HEK293 (cell line): ENCODE data around the gene CKS1B.

Source experiments
- GLIS1 ChIP-seq: fragments of 450-650 bp; formaldehyde crosslinking; IDR thresholded peaks from 2 replicates; pipeline ENCODE4 v1.5.1; 2016; ENCODE audit warnings: missing biosample characterization, missing genetic modification characterization
- REPIN1 ChIP-seq: fragments of 450-650 bp; formaldehyde crosslinking; IDR thresholded peaks from 2 replicates; pipeline ENCODE4 v1.5.1; 2017; ENCODE audit warnings: missing biosample characterization, missing genetic modification characterization, low read depth
- YY1 ChIP-seq: fragments of 450-650 bp; formaldehyde crosslinking; IDR thresholded peaks from 2 replicates; pipeline ENCODE4 v1.5.1; 2018; ENCODE audit warnings: missing biosample characterization, missing genetic modification characterization
- ZFP41 ChIP-seq: fragments of 450-650 bp; formaldehyde crosslinking; IDR thresholded peaks from 2 replicates; pipeline ENCODE4 v1.5.1; 2016; ENCODE audit warnings: missing biosample characterization, missing genetic modification characterization, borderline replicate concordance
- ZFP69B ChIP-seq: fragments of 450-650 bp; formaldehyde crosslinking; IDR thresholded peaks from 2 replicates; pipeline ENCODE4 v1.5.1; 2016; ENCODE audit warnings: missing biosample characterization, missing genetic modification characterization
- ZNF121 ChIP-seq: fragments of 450-650 bp; formaldehyde crosslinking; IDR thresholded peaks from 2 replicates; pipeline ENCODE4 v1.5.1; 2016; ENCODE audit warnings: missing biosample characterization, missing genetic modification characterization
- ZNF248 ChIP-seq: fragments of 450-650 bp; formaldehyde crosslinking; IDR thresholded peaks from 2 replicates; pipeline ENCODE4 v1.5.1; 2017; ENCODE audit warnings: missing biosample characterization, missing genetic modification characterization
- ZNF292 ChIP-seq: fragments of 450-650 bp; formaldehyde crosslinking; IDR thresholded peaks from 2 replicates; pipeline ENCODE4 v1.5.1; 2016; ENCODE audit warnings: low read depth, missing biosample characterization, missing genetic modification characterization, borderline replicate concordance
- ZNF311 ChIP-seq: fragments of 450-650 bp; formaldehyde crosslinking; IDR thresholded peaks from 2 replicates; pipeline ENCODE4 v1.5.1; 2017; ENCODE audit warnings: missing biosample characterization, missing genetic modification characterization, borderline replicate concordance
- ZNF394 ChIP-seq: fragments of 450-650 bp; formaldehyde crosslinking; IDR thresholded peaks from 2 replicates; pipeline ENCODE4 v1.5.1; 2016; ENCODE audit warnings: missing biosample characterization, missing genetic modification characterization, mild to moderate bottlenecking, moderate library complexity, borderline replicate concordance
- ZNF426 ChIP-seq: fragments of 450-650 bp; formaldehyde crosslinking; IDR thresholded peaks from 2 replicates; pipeline ENCODE4 v1.5.1; 2017; ENCODE audit warnings: missing biosample characterization, missing genetic modification characterization, mild to moderate bottlenecking, inconsistent platforms, moderate library complexity
- ZNF521 ChIP-seq: fragments of 450-650 bp; formaldehyde crosslinking; IDR thresholded peaks from 2 replicates; pipeline ENCODE4 v1.5.1; 2017; ENCODE audit warnings: missing biosample characterization, mild to moderate bottlenecking, missing genetic modification characterization
- ZNF555 ChIP-seq: fragments of 450-650 bp; formaldehyde crosslinking; conservative IDR thresholded peaks from 2 replicates; pipeline ENCODE4 v1.5.1; 2017; ENCODE audit warnings: missing biosample characterization, mild to moderate bottlenecking, missing genetic modification characterization, inconsistent platforms
- ZNF560 ChIP-seq: fragments of 450-650 bp; formaldehyde crosslinking; IDR thresholded peaks from 2 replicates; pipeline ENCODE4 v1.5.1; 2017; ENCODE audit warnings: missing biosample characterization, missing genetic modification characterization, borderline replicate concordance
- ZNF610 ChIP-seq: fragments of 450-650 bp; formaldehyde crosslinking; IDR thresholded peaks from 2 replicates; pipeline ENCODE4 v1.5.1; 2016; ENCODE audit warnings: missing biosample characterization, missing genetic modification characterization, borderline replicate concordance
- ZNF660 ChIP-seq: fragments of 450-650 bp; IDR thresholded peaks from 2 replicates; pipeline ENCODE4 v1.5.1; 2018; ENCODE audit warnings: missing biosample characterization, mild to moderate bottlenecking, missing genetic modification characterization
- ZNF701 ChIP-seq: fragments of 450-650 bp; formaldehyde crosslinking; IDR thresholded peaks from 2 replicates; pipeline ENCODE4 v1.5.1; 2016; ENCODE audit warnings: missing biosample characterization, missing genetic modification characterization
- ZNF785 ChIP-seq: fragments of 450-650 bp; formaldehyde crosslinking; IDR thresholded peaks from 2 replicates; pipeline ENCODE4 v1.5.1; 2016; ENCODE audit warnings: missing biosample characterization, missing genetic modification characterization
- TF ChIP-seq, protein P1 (sequence below): fragments of 450-650 bp; formaldehyde crosslinking; IDR thresholded peaks from 2 replicates; pipeline ENCODE4 v1.5.1; 2017; ENCODE audit warnings: missing biosample characterization, missing genetic modification characterization
- TF ChIP-seq, protein P2 (sequence below): fragments of 450-650 bp; formaldehyde crosslinking; IDR thresholded peaks from 2 replicates; pipeline ENCODE4 v1.5.1; 2016; ENCODE audit warnings: missing biosample characterization, missing genetic modification characterization
- TF ChIP-seq, protein P3 (sequence below): fragments of 450-650 bp; formaldehyde crosslinking; IDR thresholded peaks from 2 replicates; pipeline ENCODE4 v1.5.1; 2016; ENCODE audit warnings: missing biosample characterization, missing genetic modification characterization
- TF ChIP-seq, protein P4 (sequence below): fragments of 450-650 bp; formaldehyde crosslinking; IDR thresholded peaks from 2 replicates; pipeline ENCODE4 v1.5.1; 2016; ENCODE audit warnings: missing biosample characterization, missing genetic modification characterization, borderline replicate concordance
- TF ChIP-seq, protein P5 (sequence below): fragments of 450-650 bp; formaldehyde crosslinking; IDR thresholded peaks from 2 replicates; pipeline ENCODE4 v1.5.1; 2016; ENCODE audit warnings: missing biosample characterization, missing genetic modification characterization
- TF ChIP-seq, protein P6 (sequence below): fragments of 450-650 bp; formaldehyde crosslinking; IDR thresholded peaks from 2 replicates; pipeline ENCODE4 v1.5.1; 2016; ENCODE audit warnings: missing biosample characterization, missing genetic modification characterization
- TF ChIP-seq, protein P7 (sequence below): fragments of 450-650 bp; formaldehyde crosslinking; IDR thresholded peaks from 2 replicates; pipeline ENCODE4 v1.5.1; 2017; ENCODE audit warnings: missing biosample characterization, missing genetic modification characterization

CKS1B gene

DNA sequence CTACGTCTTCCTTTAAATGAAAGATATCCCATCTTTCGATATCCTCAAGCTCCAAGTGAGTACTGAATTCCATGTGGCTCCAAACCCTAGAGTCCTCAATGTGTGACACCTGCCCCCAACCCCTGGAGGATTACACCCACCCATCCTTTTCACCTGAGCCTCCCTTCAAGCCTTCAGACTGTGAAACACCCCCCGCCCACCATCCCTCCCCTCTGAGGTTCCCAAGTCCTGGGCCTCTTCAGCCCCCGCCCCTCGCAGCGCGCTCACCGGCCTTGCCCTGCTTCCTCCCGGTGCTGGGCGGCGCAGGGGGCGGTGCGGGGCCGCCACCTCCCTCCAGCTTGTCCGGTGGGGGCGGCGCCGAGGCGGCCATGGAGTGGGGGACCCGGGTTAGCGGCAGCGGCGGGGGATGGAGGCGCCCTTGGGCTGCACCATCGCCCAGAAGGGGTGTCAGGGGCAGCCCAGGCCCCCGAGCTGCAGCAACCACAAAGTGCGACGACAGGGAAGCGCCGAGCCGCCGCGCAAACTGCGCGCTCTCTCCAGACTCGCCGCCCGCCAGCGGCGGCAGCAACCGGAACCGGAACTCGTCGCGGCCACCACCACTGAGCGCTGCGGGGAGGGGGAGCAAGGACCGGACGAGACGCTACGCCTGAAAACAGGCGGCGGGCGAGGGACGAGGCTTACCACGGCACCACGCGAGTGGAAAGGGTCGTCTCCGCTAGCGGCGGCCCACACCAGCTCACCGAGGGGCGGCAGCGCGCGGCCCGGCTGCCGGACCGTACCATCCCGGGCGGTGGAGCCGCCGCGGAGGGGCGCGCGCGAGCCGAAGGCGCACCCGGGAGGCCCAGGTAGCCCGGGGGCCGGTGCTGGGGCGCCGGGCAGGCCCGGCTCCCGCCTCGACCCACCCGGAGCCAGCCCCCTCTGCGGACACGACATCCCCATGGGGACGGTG is 13.0 kb upstream of the CKS1B start, which contains the start of gene PYGO2 (continued):
- TF ChIP-seq, protein P1, sequence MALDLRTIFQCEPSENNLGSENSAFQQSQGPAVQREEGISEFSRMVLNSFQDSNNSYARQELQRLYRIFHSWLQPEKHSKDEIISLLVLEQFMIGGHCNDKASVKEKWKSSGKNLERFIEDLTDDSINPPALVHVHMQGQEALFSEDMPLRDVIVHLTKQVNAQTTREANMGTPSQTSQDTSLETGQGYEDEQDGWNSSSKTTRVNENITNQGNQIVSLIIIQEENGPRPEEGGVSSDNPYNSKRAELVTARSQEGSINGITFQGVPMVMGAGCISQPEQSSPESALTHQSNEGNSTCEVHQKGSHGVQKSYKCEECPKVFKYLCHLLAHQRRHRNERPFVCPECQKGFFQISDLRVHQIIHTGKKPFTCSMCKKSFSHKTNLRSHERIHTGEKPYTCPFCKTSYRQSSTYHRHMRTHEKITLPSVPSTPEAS (tag by site-specific recombination): no peak
- TF ChIP-seq ZNF560 (tag by site-specific recombination) (no peak), REPIN1 (tag by site-specific recombination) (no peak), ZNF121 (no peak), GLIS1 (tag by site-specific recombination) (peak; percentile 77; the same call in 1 of the 2 replicates), ZNF426 (no peak), ZNF394 (tag by site-specific recombination) (no peak), ZFP69B (0 out of 2 replicates have a peak, but pooled peaks have one; percentile 48), ZNF311 (tag by site-specific recombination) (no peak), ZNF785 (tag by site-specific recombination) (no peak), ZFP41 (tag by site-specific recombination) (no peak), ZNF521 (no peak), ZNF701 (tag by site-specific recombination) (no peak), ZNF555 (tag by site-specific recombination) (no peak), YY1 (peak; percentile 77; the same call in 1 of the 2 replicates), ZNF660 (tag by site-specific recombination) (peak; percentile 90), ZNF292 (no peak), ZNF248 (no peak), ZNF610 (tag by site-specific recombination) (no peak)
- TF ChIP-seq, protein P2, sequence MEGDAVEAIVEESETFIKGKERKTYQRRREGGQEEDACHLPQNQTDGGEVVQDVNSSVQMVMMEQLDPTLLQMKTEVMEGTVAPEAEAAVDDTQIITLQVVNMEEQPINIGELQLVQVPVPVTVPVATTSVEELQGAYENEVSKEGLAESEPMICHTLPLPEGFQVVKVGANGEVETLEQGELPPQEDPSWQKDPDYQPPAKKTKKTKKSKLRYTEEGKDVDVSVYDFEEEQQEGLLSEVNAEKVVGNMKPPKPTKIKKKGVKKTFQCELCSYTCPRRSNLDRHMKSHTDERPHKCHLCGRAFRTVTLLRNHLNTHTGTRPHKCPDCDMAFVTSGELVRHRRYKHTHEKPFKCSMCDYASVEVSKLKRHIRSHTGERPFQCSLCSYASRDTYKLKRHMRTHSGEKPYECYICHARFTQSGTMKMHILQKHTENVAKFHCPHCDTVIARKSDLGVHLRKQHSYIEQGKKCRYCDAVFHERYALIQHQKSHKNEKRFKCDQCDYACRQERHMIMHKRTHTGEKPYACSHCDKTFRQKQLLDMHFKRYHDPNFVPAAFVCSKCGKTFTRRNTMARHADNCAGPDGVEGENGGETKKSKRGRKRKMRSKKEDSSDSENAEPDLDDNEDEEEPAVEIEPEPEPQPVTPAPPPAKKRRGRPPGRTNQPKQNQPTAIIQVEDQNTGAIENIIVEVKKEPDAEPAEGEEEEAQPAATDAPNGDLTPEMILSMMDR (tag by site-specific recombination): peak; percentile 87; the same call in 1 of the 2 replicates
- TF ChIP-seq, protein P3, sequence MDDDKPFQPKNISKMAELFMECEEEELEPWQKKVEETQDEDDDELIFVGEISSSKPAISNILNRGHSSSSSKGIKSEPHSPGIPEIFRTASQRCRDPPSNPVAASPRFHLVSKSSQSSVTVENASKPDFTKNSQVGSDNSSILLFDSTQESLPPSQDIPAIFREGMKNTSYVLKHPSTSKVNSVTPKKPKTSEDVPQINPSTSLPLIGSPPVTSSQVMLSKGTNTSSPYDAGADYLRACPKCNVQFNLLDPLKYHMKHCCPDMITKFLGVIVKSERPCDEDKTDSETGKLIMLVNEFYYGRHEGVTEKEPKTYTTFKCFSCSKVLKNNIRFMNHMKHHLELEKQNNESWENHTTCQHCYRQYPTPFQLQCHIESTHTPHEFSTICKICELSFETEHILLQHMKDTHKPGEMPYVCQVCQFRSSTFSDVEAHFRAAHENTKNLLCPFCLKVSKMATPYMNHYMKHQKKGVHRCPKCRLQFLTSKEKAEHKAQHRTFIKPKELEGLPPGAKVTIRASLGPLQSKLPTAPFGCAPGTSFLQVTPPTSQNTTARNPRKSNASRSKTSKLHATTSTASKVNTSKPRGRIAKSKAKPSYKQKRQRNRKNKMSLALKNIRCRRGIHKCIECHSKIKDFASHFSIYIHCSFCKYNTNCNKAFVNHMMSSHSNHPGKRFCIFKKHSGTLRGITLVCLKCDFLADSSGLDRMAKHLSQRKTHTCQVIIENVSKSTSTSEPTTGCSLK (tag by site-specific recombination): no peak
- TF ChIP-seq, protein P4, sequence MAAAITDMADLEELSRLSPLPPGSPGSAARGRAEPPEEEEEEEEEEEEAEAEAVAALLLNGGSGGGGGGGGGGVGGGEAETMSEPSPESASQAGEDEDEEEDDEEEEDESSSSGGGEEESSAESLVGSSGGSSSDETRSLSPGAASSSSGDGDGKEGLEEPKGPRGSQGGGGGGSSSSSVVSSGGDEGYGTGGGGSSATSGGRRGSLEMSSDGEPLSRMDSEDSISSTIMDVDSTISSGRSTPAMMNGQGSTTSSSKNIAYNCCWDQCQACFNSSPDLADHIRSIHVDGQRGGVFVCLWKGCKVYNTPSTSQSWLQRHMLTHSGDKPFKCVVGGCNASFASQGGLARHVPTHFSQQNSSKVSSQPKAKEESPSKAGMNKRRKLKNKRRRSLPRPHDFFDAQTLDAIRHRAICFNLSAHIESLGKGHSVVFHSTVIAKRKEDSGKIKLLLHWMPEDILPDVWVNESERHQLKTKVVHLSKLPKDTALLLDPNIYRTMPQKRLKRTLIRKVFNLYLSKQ: no peak
- TF ChIP-seq, protein P5, sequence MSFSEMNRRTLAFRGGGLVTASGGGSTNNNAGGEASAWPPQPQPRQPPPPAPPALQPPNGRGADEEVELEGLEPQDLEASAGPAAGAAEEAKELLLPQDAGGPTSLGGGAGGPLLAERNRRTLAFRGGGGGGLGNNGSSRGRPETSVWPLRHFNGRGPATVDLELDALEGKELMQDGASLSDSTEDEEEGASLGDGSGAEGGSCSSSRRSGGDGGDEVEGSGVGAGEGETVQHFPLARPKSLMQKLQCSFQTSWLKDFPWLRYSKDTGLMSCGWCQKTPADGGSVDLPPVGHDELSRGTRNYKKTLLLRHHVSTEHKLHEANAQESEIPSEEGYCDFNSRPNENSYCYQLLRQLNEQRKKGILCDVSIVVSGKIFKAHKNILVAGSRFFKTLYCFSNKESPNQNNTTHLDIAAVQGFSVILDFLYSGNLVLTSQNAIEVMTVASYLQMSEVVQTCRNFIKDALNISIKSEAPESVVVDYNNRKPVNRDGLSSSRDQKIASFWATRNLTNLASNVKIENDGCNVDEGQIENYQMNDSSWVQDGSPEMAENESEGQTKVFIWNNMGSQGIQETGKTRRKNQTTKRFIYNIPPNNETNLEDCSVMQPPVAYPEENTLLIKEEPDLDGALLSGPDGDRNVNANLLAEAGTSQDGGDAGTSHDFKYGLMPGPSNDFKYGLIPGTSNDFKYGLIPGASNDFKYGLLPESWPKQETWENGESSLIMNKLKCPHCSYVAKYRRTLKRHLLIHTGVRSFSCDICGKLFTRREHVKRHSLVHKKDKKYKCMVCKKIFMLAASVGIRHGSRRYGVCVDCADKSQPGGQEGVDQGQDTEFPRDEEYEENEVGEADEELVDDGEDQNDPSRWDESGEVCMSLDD: peak; percentile 74; the same call in 1 of the 2 replicates
- TF ChIP-seq, protein P6, sequence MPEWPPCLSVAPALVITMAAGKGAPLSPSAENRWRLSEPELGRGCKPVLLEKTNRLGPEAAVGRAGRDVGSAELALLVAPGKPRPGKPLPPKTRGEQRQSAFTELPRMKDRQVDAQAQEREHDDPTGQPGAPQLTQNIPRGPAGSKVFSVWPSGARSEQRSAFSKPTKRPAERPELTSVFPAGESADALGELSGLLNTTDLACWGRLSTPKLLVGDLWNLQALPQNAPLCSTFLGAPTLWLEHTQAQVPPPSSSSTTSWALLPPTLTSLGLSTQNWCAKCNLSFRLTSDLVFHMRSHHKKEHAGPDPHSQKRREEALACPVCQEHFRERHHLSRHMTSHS (tag by site-specific recombination): peak; percentile 12; the same call in 1 of the 2 replicates
- TF ChIP-seq, protein P7, sequence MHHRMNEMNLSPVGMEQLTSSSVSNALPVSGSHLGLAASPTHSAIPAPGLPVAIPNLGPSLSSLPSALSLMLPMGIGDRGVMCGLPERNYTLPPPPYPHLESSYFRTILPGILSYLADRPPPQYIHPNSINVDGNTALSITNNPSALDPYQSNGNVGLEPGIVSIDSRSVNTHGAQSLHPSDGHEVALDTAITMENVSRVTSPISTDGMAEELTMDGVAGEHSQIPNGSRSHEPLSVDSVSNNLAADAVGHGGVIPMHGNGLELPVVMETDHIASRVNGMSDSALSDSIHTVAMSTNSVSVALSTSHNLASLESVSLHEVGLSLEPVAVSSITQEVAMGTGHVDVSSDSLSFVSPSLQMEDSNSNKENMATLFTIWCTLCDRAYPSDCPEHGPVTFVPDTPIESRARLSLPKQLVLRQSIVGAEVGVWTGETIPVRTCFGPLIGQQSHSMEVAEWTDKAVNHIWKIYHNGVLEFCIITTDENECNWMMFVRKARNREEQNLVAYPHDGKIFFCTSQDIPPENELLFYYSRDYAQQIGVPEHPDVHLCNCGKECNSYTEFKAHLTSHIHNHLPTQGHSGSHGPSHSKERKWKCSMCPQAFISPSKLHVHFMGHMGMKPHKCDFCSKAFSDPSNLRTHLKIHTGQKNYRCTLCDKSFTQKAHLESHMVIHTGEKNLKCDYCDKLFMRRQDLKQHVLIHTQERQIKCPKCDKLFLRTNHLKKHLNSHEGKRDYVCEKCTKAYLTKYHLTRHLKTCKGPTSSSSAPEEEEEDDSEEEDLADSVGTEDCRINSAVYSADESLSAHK (tag by site-specific recombination): no peak
